Lower lobe of right lung (tissue), 2 donors: ENCODE data around the gene ANKS6. TPM values are rescaled to one million over a fixed set of nuclear protein-coding genes. Genes with fewer than 3 reads are reported as not detected.

Experiments used
- ATAC-seq, 2 donors: fragments of 200-7000 bp; cut with Tn5 transposase; one replicate each; pipeline ENCODE4 v1.9.1; 2020 to 2022; ENCODE audit warnings: mild to moderate bottlenecking in 2 of 2, moderate library complexity in 2 of 2
- DNase-seq: peaks from one replicate; pipeline ENCODE4 v3.0.0-alpha.2; 2020
- H3K27ac ChIP-seq: fragments of 200-600 bp; one replicate; pipeline ENCODE4 v1.8.0; 2022
- H3K27me3 ChIP-seq: fragments of 200-600 bp; one replicate; pipeline ENCODE4 v1.8.0; 2022; ENCODE audit warnings: low read depth
- H3K36me3 ChIP-seq: fragments of 200-600 bp; one replicate; pipeline ENCODE4 v1.8.0; 2022; ENCODE audit warnings: mild to moderate bottlenecking
- H3K4me1 ChIP-seq: fragments of 200-600 bp; one replicate; pipeline ENCODE4 v1.8.0; 2022
- H3K4me3 ChIP-seq: fragments of 200-600 bp; one replicate; pipeline ENCODE4 v1.8.0; 2022; ENCODE audit warnings: mild to moderate bottlenecking
- H3K9me3 ChIP-seq: fragments of 200-600 bp; one replicate; pipeline ENCODE4 v1.8.0; 2022
- CTCF ChIP-seq: fragments of 200-600 bp; IDR thresholded peaks from one replicate; pipeline ENCODE4 v1.8.0; 2022; ENCODE audit warnings: antibody characterized with exemption, mild to moderate bottlenecking
- intact Hi-C: fragments of 100-400 bp; cut with DNase I; formaldehyde crosslinking; loops from one replicate; pipeline ENCODE4 v1.11.0; 2022
- total RNA-seq: library from RNA; stranded (reverse); fragmentation: NEBNext Ultra II Directional; extraction: Animal tissue kit (Norgen Biotek cat#: 25700); gene quantifications from one replicate; pipeline ENCODE4 v1.2.1, GENCODE V29; 2021
- donor health status: DM: no; HTN: yes; CAD: no; lungs with severe emphysema.

Gene ANKS6
- total RNA-seq, 1 donor from 2014 or later: 16.5 TPM

DNA sequence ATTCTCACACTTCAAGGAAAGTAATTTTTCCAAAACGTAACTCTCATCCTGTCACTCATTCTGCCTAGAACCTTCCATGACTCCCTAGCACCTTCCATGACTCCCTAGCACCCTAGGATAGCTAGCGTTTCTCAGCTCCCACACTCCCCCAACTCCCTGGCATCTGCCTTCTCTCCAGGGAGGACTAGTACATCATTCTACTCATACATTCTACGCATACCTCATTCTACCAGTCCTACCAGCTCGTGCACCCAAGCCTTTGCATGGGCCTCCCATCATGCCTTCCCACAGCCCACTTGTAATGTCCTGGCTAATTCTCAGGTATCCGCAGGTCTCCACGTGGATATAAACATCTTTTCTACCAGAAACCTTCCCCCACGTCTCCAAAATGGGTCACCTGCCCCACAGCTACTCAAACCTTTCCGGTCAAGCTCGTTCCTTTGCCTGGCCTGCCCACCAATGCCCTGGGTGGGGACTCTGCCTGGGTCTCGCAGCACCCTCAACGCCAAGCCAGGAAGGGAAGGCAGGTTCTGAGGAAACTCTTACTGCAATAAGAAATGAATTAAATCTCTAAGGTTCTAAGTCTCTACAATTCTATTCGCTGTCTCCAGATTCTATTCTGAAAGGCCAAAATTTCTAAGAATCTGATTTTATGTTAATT lies 930 bp downstream of the ANKS6 start:
- DNase-seq (no peak), ATAC-seq (no peak)
- Histone ChIP-seq H3K4me3 (peak overlapping the region; percentile 77), H3K4me1 (peaks cover 32% of the 10 kb centered on the region), H3K27me3 (no peaks in the 10 kb centered on the region), H3K36me3 (no peaks in the 10 kb centered on the region), H3K27ac (peak overlapping the region; percentile 69), H3K9me3 (no peaks in the 10 kb centered on the region)
- intact Hi-C loops: no loop called here
- no peak for TF ChIP-seq CTCF

GRCh38 chr9:98794802-98795201 lies 1.6 kb downstream of the ANKS6 start:
- no peak for ATAC-seq
- Histone ChIP-seq H3K9me3 (no peaks in the 10 kb centered on the region), H3K27me3 (no peaks in the 10 kb centered on the region), H3K27ac (no peak overlapping the region), H3K4me3 (peak overlapping the region; percentile 77), H3K36me3 (peaks cover 5% of the 10 kb centered on the region), H3K4me1 (peaks cover 32% of the 10 kb centered on the region)
- TF ChIP-seq CTCF: no peak
- intact Hi-C loops: no loop called here
- DNase-seq: no peak

GRCh38 chr9:98793031-98793430 lies 3.3 kb downstream of the ANKS6 start:
- H3K4me3 ChIP-seq: no peak overlapping the region
- no peaks in the 10 kb centered on the region for H3K27me3 ChIP-seq
- TF ChIP-seq CTCF: no peak
- H3K9me3 ChIP-seq: no peaks in the 10 kb centered on the region
- H3K4me1 ChIP-seq: peaks cover 32% of the 10 kb centered on the region
- ATAC-seq (no peak), DNase-seq (no peak)
- H3K36me3 ChIP-seq: peaks cover 8% of the 10 kb centered on the region
- intact Hi-C loops: no loop called here
- H3K27ac ChIP-seq: no peak overlapping the region

- H3K4me3 ChIP-seq: no peak overlapping the region
- no peaks in the 10 kb centered on the region for H3K9me3 ChIP-seq
- no peak overlapping the region for H3K27ac ChIP-seq
- H3K27me3 ChIP-seq: no peaks in the 10 kb centered on the region
- intact Hi-C loops: no loop called here
- H3K36me3 ChIP-seq: peaks cover 8% of the 10 kb centered on the region
- ATAC-seq: no peak
- H3K4me1 ChIP-seq: peaks cover 32% of the 10 kb centered on the region
- no peak for DNase-seq
- TF ChIP-seq CTCF: no peak
These were observed 4.5 kb downstream of the ANKS6 start for GRCh38 chr9:98791608-98792490.

GRCh38 chr9:98790842-98791607 lies 5.3 kb downstream of the ANKS6 start:
- Histone ChIP-seq H3K27me3 (no peaks in the 10 kb centered on the region), H3K27ac (no peak overlapping the region), H3K4me1 (peaks cover 32% of the 10 kb centered on the region), H3K9me3 (no peaks in the 10 kb centered on the region), H3K36me3 (peaks cover 8% of the 10 kb centered on the region), H3K4me3 (no peak overlapping the region)
- intact Hi-C loops: no loop called here
- peak; percentile 84 for DNase-seq
- peak; percentile 90 to 93 for ATAC-seq
- TF ChIP-seq CTCF: peak; percentile 99
